HG03354 (cell line): Measurements from ENCODE around the gene FICD.
"Not testable (repeated sequence)": the region's sequence is repeated elsewhere in the genome, so short reads cannot be mapped to it uniquely, and the experiment has no call there.

Experiments
- ATAC-seq: cut with Tn5 transposase; IDR thresholded peaks from one replicate; pipeline ENCODE4 v1.9.1; 2021; ENCODE audit warnings: mild to moderate bottlenecking; ENCODE audit not compliant: unreplicated experiment, poor library complexity, severe bottlenecking

Gene FICD

DNA sequence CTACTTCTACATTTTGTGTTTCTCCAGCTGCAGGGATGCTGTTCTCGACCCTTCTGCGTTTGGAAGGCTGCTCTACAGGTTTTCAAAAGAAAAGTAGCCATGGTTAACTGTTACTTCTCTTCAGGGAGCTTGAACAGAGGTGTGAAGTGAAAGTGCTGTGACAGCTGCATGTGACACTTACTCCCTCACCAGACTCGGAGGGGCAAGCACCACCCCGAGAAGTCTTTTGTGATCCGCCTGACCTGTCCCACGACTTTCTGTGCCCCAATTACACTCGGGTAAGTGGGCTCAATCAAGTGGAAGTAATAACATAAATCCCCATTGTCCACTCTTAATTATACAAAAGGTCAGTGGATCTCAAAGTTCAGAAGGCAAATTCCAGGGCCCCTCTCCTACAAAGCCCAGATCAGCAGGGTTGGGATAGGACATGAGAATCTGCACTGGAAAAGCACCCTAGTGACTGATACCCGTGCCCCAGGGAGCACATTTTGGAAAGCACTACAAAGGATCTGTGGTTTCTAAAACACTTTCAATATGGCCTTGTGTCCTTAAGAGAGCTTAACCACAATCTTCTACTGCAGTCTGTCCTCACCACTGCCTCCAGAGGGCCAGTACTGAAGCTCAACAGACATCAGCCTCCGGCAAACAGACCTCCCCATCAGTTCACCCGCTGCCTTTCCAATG lies 11.5 kb downstream of the FICD start:
- ATAC-seq: no peak

DNA sequence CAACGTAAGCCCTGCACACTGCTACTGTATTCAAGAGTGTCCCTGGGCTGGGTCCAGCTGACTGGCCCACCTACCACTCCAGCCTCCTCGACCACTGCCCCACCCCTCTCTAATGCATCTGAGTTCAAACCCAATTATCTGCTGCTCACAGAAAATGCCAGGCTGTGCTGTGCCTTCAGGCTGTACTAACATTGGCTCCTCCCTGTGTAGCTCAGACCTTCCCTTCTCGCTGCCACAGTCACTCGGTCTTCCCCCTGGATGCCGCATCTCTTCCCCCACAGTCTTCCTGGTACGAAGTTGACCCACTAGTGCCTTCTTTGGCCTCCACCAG lies 12.1 kb downstream of the FICD start:
- no peak for ATAC-seq

DNA sequence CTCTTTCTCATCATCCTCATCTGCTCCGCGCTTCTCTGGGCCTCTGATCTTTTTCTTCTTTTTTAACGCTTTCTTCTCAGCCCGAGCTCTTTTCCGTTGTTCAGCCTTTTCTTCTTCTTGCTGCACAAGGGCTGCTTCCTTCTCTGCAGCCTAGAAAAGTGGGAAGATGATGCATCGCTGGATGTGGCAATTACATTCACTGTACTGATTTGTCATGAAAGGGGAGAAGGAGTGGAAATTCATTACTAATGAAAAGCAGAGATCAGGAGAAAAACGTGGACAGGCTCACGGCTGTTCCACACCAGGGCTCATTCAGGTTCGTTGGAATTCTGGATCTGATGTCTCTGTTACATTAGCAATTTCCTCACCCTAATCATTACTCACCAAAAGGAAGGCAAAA lies 15.1 kb downstream of the FICD start:
- ATAC-seq: no peak

DNA sequence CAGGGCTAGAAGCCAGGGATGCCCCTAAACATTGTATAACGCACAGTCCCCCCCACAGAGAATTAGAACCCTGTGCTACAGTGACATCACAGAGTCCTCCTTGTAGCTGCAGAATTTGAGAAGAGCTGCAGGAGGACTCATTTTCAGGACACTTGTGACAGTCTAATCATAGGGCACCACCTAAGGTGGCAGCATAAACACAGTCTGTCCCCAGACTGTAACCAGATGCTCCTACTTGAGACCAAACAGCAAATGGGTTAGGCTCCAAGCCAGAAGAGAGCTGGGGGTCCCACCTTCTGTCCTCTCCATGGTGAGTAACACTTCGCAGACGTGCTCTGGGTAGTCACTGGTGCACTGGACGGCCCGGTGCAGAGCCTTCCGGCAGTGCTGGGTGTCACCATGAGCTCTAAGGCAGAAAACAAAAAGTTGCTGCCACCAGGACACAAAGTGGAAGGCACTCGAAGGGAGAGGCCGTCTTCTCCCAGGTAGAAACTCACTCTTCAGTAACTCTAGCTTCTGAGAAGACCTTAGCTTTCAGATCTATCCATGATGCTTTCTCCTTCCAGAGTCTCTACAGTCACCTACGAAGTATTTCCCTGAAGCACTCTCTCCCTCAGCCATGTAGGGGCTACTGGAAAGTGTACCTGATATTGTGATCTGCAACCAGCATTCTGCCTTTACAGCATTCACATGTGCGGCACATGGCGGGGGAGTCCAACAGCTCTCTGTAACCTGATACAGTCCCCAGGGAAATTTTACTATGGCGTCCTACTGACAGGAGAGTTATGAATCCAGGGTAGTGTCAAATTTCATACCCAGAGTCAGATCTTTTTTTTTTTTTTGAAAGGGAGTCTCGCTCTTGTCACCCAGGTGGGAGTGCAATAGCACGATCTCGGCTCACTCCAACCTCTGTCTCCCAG lies 17.1 kb downstream of the FICD start:
- ATAC-seq: no peak

DNA sequence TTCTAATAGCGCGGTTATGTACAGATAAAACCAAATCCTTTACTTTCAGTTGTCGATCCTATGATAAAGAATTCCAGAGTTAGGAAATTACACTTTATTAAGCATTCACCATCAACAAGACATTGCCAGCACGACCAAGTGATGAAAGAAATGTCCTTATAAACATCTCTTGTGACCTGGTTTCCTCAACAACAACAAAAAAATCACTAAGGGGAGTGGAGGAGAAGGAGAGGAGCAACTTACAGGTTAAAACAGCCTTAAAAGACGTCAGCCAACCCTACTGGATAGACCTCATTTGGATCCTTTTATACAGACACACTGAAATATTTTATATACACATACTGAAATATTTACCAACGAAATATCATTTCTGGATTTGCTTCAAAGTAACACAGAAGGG lies 23.1 kb downstream of the FICD start:
- ATAC-seq: no peak

DNA sequence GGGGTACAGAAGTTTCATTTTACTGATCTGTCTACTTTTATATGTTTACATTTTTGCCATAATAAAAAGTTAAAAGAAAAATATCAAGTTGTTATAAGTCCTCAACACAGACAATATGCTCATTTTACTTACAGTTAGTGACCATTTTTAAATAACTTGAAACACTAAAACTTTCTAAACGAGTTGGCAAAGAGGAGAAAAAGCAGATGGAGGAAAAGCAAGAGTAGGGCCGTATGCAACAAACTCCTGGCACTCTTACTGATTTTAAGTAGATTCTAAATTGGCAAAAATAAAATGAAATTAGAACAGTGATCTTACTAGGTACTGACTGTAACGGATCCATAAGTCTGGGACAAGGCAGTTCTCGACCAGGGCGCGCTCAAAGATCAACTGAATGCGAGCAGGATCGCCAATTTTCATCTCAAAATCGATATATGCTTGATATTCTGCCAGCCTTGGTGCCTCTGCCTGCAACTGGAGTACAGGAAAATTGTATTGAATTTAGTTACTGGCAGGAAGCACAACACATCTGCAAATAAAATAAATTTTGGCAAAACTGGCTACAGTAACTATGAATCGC lies 23.6 kb downstream of the FICD start:
- ATAC-seq: no peak

DNA sequence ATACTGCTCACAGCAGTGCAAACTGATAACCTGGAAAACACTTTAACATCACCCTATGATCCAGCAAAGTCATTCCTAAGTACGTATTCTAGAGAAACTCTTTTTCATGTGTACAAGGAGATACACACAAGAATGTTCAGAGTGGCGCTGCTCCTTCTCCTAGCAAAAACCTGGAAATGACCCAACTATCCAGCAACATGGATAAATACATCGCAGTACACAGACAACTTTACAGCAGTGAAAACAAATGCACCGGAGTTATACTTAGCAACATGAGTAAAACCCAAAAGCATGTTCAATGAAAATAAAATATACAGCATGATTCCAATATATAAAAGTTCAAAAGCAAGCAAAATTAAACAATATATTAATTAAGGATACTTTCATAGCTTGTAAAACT lies 27.2 kb downstream of the FICD start:
- no peak for ATAC-seq

DNA sequence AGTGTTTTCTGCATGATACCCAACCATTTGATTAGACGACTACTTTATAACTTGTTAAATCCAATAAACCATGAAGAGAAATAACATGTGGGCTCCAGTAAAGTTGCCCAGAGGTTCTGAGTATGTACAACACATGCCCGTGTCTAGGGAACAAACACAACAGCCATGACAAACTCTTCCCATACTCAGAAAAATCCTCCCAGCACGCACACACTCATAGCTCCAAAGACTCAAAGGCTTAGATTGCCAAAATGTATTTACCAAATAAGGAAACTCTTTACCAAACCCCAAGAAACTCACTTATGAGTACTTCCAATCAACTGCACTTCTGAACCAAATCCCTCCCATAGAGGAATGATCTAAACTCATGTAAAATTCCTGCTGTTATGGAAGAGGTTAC lies 28.6 kb downstream of the FICD start:
- no peak for ATAC-seq

DNA sequence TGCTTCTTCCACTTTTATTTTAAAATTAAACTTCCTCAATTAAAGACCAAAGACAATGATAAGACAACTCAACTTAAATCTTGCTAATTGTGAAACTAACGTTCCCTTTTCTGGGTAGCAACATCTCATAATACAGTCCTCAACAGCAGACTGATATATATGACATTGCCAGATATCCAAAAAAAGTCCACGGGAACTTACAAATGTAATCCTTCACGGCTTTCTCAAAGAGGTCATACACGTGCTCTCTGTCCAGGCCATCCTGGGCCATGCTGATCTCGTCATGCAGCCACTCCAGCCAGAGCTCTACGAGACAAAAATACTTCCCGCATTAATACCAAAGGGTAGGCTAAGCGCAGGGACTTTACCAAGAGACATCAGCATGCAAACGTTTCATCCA lies 32.6 kb downstream of the FICD start:
- no peak for ATAC-seq

DNA sequence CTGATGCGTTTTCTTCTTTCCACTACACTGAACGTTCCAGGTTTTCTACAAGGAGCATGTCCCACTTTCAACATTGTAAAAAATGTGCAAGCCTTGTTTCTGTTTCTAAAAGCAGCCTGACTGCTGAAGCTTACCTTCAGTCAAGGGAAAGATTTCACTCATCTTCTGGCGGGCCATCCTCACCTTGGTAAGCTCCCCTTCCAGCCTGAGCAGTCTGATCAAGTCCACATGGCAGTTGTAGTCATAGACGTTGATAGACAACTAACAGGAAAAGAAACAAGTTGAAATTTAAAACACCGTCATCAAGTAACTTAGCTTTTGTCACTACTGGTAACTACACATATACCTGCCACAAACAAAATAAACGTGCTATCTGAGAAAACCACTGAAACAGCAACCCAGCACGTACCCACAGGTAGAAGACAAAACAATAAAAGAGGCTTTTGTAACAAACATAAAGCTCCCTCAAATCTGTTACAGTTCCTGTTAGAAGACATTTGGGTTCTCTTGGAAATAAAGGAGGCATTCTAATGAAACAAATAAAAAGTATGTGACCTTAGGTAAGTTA lies 34.0 kb downstream of the FICD start:
- ATAC-seq: no peak

DNA sequence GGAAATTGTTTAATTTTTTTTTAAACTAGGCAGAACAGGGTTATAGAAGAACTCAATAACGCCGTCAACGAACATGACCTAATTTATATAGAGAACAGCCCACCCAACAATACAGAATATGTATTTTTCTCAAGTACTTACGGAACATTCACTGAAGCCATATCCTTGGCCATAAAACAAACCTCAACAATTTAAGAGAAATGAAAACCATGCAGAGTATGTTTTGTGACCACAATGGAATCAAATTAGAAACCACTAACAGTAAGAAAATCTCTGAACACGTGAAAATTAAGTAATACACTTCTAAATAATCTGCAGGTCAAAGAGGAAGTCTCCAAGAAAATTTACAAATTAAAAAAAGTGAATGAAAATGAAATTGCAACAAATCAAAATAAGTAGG lies 36.5 kb downstream of the FICD start:
- ATAC-seq: no peak

DNA sequence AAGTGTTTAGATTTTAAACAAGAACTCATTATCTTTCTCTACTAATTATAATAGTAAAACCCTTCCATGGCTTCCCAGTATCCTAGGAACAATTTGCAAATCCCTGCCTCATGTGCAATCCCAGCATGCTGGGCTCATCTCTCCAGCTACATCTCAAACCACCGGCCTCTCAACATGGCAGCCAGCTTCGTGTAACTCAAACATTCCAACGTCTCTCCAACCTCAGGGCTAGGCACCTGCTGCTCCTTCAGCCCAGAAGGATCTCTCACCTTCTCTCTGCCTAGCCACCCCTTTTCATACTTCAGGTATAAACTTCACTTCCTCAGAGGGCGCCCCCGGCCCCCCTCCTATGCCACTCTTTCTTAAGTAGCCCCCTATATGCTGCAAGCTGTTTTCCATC lies 38.7 kb downstream of the FICD start:
- no peak for ATAC-seq

DNA sequence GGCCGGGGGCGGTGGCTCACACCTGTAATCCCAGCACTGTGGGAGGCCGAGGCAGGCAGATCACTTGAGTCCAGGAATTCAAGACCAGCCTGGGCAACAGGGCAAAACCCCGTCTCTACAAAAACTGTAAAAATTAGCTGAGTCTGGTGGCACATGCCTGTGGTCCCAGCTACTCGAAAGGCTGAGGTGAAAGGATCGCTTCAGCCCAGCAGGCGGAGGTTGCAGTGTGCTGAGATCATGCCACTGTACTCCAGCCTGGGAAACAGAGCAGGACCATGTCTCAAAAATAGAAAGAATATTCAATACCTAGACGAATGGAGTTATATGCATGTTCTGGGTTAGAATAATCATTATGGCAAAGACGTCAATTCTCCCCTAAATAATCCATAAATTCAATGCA lies 40.3 kb downstream of the FICD start:
- not testable (repeated sequence) for ATAC-seq

DNA sequence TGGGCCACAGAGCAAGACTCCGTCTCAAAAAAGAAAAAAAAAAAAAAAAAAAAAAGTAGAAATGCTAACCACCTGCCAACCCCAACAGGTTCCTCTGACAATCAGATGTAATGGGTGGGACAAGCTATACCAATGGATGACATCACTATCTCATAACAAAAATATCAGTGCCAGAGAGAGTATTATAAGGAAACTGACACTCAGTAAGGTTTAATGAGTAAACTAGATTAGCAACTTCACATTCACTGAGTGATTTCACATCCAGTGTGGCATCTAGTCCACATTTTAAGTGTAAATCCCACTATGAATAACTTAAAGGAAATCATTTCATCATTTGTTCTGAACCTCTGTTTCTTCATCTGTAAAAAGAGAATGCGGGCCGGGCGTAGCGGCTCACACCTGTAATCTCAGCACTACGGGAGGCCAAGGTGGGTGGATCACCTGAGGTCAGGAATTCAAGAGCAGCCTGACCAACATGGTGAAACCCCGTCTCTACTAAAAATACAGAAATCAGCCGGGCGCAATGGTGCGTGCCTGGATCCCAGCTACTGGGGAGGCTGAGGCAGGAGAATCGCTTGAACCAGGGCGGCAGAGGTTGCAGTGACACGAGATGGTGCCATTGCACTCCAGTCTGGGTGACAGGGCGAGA lies 44.1 kb downstream of the FICD start:
- ATAC-seq: no peak

DNA sequence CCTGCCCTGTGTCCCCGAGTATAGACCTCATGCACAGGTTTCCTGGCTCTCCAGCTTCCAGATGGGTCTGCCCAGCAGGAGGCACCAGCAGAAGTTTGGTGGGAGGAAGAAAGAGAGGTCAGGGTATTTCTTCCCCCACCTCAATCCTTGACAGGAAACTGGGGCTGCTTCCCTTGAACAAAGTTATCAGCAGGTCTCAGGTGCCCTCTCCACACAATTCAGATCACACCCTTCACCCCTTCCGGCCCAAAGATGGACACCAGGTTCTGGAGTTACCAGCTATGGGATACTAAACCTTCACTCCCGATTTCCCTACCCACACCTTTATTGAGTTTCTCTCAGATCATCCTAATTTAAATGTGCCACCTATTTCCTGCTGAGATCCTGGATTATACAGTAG lies 44.7 kb downstream of the FICD start:
- no peak for ATAC-seq

DNA sequence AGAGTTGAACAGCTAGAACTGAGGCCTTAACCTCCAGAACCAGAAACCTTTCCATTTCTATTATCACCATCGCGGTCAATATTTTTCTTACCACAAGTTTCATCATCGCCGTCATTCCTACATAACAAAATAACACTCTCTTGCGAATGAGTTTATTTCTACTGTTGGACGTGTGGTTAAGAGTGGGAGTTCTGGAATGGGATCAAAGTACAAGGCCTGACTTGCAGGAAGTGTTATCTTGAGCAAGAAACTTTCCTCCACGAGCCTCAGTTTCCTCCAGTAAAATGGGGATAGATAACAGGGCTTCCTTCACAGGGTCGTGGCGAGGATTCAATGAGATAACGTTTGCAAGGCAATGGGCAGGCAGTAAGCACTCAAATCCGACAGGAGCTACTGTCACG lies 45.2 kb downstream of the FICD start:
- no peak for ATAC-seq

DNA sequence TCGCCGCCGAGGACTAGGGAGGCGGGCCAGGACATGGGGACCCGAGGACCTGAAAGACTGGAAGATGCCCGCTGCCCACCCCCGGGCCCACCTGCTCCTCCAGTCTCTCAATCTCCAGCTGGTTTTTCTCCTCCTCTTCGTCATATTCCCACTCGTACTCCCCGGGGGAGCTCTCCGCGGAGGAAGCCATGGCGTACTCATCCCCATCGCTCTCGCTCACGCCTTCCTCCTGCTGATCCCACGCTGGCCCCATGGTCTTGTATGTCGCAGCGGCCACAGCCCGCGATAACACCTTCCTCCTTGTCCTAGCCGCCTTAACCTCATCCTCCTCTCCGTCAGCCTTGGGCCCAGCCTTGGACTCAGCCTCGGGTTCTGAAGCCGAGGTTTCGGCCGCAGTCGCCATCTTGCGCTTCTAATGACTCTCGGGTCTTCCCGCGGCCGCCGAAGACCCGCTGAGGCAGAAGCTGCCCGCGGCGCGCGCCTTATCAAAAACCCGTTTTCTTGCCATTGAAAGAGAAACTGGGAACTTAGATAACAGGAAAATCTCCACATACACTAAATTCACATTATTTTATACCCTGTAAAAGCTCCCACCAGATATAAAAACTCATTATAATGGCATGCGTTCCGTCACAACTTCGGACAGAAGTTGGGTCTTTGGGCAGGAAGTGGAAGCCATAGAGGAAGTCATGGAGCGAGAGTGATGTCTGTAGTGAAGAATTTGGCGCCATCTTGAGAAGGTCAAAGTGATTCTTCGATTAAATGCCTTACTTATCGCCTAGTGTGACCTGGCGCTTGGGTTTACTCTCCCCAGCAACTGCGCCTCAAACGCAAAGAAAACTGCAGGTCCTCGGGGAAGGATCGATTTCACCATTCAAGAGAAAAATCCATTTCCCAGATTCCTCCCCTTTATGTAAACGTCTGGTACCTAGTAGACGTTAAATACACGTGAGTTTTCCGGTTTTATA lies 46.0 kb downstream of the FICD start, which contains the start of gene SART3:
Gene SART3, minus strand, starts transcription at position 422 of the 968 bp plus-strand sequence. Its CDS starts 19 bp downstream, at position 403.
- ATAC-seq: peak; percentile 51

DNA sequence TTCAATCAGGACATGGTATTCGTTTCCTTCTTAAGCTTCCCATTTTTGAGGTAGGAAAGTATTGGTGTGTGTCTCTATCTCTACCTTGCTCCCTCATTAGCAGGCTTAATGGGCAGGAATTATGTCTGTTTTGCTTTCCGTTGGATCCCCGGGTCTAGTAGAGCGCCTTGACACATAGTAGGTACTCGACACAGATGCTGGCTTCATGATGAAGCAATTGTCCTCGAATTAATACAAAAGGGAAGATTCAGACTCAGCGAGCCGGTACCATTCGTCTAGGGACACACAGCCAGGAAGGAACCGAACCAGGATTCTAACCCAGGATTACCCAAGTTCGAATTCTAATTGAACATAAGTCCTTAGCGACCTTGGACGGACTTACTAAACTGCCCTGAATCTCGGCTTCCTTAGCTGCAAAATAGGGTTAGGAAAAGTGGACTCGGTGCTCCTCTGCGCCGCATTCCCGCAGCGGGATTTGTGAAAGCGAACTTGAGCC lies 46.8 kb downstream of the FICD start:
- peak; percentile 1 for ATAC-seq
